ENCODE measurements around the gene MTERF4.

The MTERF4 gene

GRCh38 chr2:241072553-241073165 lies 29.4 kb downstream of the MTERF4 start:
- no peak for TF ChIP-seq CTCF (IDR thresholded peaks at IDR 0.05; ENCODE audit: control insufficient read depth, extremely low read depth, insufficient read depth)
- DNase-seq (ENCODE audit: low read depth), result no peak
- no peak overlapping the region for H3K4me3 ChIP-seq (ENCODE audit: low read depth, low read length)

- H3K4me3 ChIP-seq (ENCODE audit: low read depth, low read length), result no peak overlapping the region
- TF ChIP-seq CTCF (IDR thresholded peaks at IDR 0.05; ENCODE audit: control insufficient read depth, extremely low read depth, insufficient read depth), result no peak
- DNase-seq (ENCODE audit: low read depth), result no peak
These were observed 29.9 kb downstream of the MTERF4 start for GRCh38 chr2:241072151-241072550.

GRCh38 chr2:241071677-241072111 lies 30.4 kb downstream of the MTERF4 start:
- no peak for TF ChIP-seq CTCF (IDR thresholded peaks at IDR 0.05; ENCODE audit: control insufficient read depth, extremely low read depth, insufficient read depth)
- DNase-seq (ENCODE audit: low read depth), result no peak
- H3K4me3 ChIP-seq (ENCODE audit: low read depth, low read length), result no peak overlapping the region

- TF ChIP-seq CTCF (IDR thresholded peaks at IDR 0.05; ENCODE audit: control insufficient read depth, extremely low read depth, insufficient read depth), result no peak
- no peak overlapping the region for H3K4me3 ChIP-seq (ENCODE audit: low read depth, low read length)
- no peak for DNase-seq (ENCODE audit: low read depth)
These were observed 31.0 kb downstream of the MTERF4 start for GRCh38 chr2:241070811-241071676.

- DNase-seq (ENCODE audit: low read depth), result no peak
- H3K4me3 ChIP-seq (ENCODE audit: low read depth, low read length), result no peak overlapping the region
- no peak for TF ChIP-seq CTCF (IDR thresholded peaks at IDR 0.05; ENCODE audit: control insufficient read depth, extremely low read depth, insufficient read depth)
These were observed 31.7 kb downstream of the MTERF4 start for GRCh38 chr2:241070361-241070760.

- no peak for DNase-seq (ENCODE audit: low read depth)
- no peak for TF ChIP-seq CTCF (IDR thresholded peaks at IDR 0.05; ENCODE audit: control insufficient read depth, extremely low read depth, insufficient read depth)
- no peak overlapping the region for H3K4me3 ChIP-seq (ENCODE audit: low read depth, low read length)
These were observed 32.2 kb downstream of the MTERF4 start for GRCh38 chr2:241069821-241070281.

Measured in LNCaP clone FGC (cell line).